ENCODE measurements around the gene USP47. TPM values are rescaled to one million over a fixed set of nuclear protein-coding genes. Genes with fewer than 3 reads are reported as not detected.

The USP47 gene
- total RNA-seq, 4 donors from 2014 or later = 30.5 to 74.2 (median 43.6) TPM

DNA sequence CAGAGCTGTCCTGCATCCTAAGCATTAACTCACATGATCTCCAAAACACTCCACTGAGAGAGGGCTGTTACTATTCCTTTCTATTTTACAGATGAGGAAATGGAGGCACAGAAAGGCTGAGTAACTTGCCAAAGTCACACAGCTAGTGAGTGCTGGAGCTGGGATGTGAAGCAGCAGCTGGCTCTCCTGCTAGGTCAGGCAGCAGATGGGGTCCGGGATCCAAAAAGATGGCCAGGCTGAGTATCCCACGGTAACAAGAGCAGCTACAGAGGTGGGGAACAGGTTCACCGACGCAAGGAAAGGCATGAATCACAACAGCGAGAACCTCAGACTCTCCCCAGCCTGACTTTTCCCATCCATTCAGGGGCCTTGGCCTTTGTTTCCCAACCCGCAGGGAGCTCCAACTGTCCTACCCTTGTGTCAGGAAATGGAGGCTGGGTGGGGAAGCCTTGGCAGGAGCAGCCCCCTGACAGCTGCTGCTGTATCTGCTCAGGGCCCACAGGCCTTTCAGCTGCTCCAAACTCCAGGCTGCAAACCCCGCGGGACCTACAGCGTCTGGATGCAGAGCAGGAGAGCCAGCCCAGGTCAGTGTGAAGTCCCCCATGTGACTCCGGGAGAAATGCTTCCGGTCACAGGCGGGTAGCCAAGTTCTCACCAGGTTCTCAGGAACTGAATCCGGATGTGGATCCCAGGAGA is 137.2 kb downstream of the USP47 start:
- Histone ChIP-seq H3K27me3 (no peaks in the 10 kb centered on the region), H3K4me3 (no peak overlapping the region), H3K4me1 (peaks cover 9 to 63% (median 48%) of the 10 kb centered on the region in 3 donors), H3K9me3 (no peaks in the 10 kb centered on the region), H3K36me3 (no peaks in the 10 kb centered on the region), H3K27ac (peak overlapping the region in 3 of 4 donors; percentile 65 to 72 (median 70))
- intact Hi-C loops (cut with DNase I) = no loop called here
- TF ChIP-seq, protein P1, sequence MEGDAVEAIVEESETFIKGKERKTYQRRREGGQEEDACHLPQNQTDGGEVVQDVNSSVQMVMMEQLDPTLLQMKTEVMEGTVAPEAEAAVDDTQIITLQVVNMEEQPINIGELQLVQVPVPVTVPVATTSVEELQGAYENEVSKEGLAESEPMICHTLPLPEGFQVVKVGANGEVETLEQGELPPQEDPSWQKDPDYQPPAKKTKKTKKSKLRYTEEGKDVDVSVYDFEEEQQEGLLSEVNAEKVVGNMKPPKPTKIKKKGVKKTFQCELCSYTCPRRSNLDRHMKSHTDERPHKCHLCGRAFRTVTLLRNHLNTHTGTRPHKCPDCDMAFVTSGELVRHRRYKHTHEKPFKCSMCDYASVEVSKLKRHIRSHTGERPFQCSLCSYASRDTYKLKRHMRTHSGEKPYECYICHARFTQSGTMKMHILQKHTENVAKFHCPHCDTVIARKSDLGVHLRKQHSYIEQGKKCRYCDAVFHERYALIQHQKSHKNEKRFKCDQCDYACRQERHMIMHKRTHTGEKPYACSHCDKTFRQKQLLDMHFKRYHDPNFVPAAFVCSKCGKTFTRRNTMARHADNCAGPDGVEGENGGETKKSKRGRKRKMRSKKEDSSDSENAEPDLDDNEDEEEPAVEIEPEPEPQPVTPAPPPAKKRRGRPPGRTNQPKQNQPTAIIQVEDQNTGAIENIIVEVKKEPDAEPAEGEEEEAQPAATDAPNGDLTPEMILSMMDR (IDR thresholded peaks at IDR 0.05) = no peak
- no peak for TF ChIP-seq POLR2A (IDR thresholded peaks at IDR 0.05)
- DNase-seq = no peak
- 67 to 76% methylated on average over 6 of the region's 13 CpGs for WGBS, 2 donors

DNA sequence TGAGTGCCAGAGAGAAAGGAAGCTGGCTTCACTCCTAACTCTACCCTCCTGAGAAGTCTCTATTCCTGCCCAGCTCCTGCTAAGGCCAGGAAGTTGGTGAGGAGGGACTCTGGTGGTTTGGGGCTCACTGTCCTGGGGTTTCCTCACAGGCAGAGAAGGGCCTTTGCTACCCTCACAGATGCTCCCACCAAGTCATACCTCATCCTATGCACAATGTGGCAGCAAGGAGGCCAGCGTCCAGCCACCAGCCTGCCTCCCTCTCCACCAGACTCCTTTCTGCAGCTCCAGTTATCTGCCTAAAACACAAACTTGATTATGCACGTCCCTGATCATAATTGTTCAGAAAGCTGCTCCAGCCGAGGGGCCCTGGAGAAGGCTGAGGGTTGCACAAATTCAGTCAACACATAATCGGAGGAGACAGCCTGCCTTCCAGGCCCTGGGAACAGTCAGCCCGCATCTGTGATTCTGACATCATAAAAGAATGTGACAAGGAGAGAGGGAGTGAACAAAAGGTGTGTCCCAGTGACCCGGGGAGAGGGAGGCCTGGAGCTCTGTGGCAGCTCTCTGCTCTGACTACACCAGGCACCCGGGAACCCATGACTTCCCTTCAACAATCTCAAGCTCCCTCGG is 137.8 kb downstream of the USP47 start:
- Histone ChIP-seq H3K9me3 (no peaks in the 10 kb centered on the region), H3K4me3 (no peak overlapping the region), H3K36me3 (no peaks in the 10 kb centered on the region), H3K27ac (peak overlapping the region; percentile 5 to 72 (median 68)), H3K27me3 (no peaks in the 10 kb centered on the region), H3K4me1 (peaks cover 9 to 61% (median 48%) of the 10 kb centered on the region in 3 donors)
- DNase-seq = no peak
- WGBS, 2 donors = 55 to 61% methylated on average over 6 to 7 of the region's 8 CpGs
- TF ChIP-seq, protein P1 (IDR thresholded peaks at IDR 0.05) = no peak
- TF ChIP-seq POLR2A (IDR thresholded peaks at IDR 0.05) = no peak
- intact Hi-C loops (cut with DNase I) = no loop called here

DNA sequence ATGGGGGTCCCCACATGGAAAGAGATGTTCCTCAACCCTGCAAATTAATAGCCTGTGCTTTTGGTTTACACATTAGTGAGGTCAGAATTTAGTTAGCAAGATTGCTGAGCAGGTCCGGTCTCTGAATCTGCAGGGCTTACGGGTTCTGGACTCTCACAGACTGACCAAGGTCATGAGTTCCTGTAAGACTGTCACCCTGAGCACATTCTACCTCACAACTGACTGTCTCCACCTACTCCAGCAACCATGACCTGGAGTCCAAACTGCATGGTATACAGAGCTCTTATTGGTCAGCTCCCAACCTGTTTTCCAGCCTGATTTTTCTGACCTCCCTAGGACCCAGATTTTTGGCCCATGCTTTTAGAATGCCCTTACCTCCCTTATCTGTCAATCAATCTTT is 138.4 kb downstream of the USP47 start:
- TF ChIP-seq, protein P1 (IDR thresholded peaks at IDR 0.05) = no peak
- no peak for TF ChIP-seq POLR2A (IDR thresholded peaks at IDR 0.05)
- no peaks in the 10 kb centered on the region for H3K9me3 ChIP-seq
- H3K36me3 ChIP-seq = no peaks in the 10 kb centered on the region
- 86 to 100% methylated on average over 2 of the region's 2 CpGs for WGBS, 2 donors
- no peaks in the 10 kb centered on the region for H3K27me3 ChIP-seq
- H3K4me3 ChIP-seq = no peak overlapping the region
- H3K4me1 ChIP-seq = peaks cover 9 to 62% (median 43%) of the 10 kb centered on the region in 3 donors
- intact Hi-C loops (cut with DNase I) = no loop called here
- peak overlapping the region; percentile 5 to 72 (median 68) for H3K27ac ChIP-seq
- DNase-seq = no peak

DNA sequence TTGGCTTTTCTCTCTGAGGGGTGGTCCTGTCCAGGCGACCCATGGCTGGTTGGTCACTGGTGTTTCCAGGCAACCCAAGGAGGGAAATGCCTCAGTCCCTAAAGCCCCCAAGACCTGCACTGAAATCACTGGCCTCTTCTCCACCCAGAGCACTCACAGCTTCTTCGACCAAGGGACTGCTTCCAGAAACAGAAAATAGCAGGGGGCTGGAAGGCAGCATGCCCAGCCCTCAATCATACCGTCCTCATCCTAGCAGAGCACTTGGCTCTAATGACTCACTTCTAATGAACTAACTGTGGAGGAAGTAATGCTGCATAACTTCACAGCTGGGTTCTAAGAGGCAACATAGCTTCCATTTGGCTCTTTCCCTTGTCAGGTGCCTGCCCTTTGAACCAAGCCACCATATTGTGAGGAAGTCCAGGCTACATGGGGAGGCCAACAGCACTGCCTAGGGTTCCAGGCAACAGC is 139.1 kb downstream of the USP47 start:
- Histone ChIP-seq H3K27ac (no peak overlapping the region), H3K4me3 (no peak overlapping the region), H3K36me3 (no peaks in the 10 kb centered on the region), H3K27me3 (no peaks in the 10 kb centered on the region), H3K4me1 (peaks cover 9 to 55% (median 36%) of the 10 kb centered on the region in 3 donors), H3K9me3 (no peaks in the 10 kb centered on the region)
- TF ChIP-seq POLR2A (IDR thresholded peaks at IDR 0.05) = no peak
- TF ChIP-seq, protein P1 (IDR thresholded peaks at IDR 0.05) = no peak
- DNase-seq = no peak
- intact Hi-C loops (cut with DNase I) = no loop called here
- 83 to 91% methylated on average over 3 of the region's 3 CpGs for WGBS, 2 donors

DNA sequence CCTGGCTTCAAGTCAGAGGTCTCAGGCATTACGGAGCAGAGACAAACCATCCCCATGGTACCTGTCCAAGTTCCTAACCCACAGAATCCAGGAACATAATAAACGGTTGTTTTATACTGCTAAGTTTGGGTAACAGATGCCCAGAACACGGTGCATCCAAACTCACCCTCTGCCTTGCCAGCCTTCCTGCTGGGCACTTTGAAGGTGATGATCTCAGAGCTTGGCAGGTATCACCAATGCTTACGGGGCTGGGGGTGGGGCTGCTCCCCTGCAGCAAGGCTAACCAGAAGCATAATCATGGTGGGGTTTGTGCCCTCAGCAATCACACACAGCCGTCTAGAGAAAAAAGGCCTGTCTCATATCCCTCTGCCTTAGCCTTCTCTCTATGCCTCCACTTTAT is 139.6 kb downstream of the USP47 start:
- intact Hi-C loops (cut with DNase I) = no loop called here
- no peaks in the 10 kb centered on the region for H3K36me3 ChIP-seq
- no peak overlapping the region for H3K27ac ChIP-seq
- DNase-seq = no peak
- no peaks in the 10 kb centered on the region for H3K27me3 ChIP-seq
- H3K4me3 ChIP-seq = no peak overlapping the region
- 73% methylated on average over 2 to 5 of the region's 5 CpGs for WGBS, 2 donors
- H3K4me1 ChIP-seq = peaks cover 7 to 51% (median 31%) of the 10 kb centered on the region in 3 donors
- no peaks in the 10 kb centered on the region for H3K9me3 ChIP-seq
- TF ChIP-seq POLR2A (IDR thresholded peaks at IDR 0.05) = no peak
- TF ChIP-seq, protein P1 (IDR thresholded peaks at IDR 0.05) = no peak

Measured in esophagus squamous epithelium (tissue), 5 donors.